Neural cell (in vitro differentiated cells): ENCODE results near the gene SLC25A34. TPM values are rescaled to one million over a fixed set of nuclear protein-coding genes. Genes with fewer than 3 reads are reported as not detected.

Experiments used
- H2AFZ ChIP-seq: fragments of 200-600, 300-800 bp; sonication (generic), shearing (Covaris generic); 2 replicates; pipeline ENCODE4 v1.6.0; 2014; ENCODE audit warnings: low read depth, mild to moderate bottlenecking, antibody characterized with exemption, low read length, moderate library complexity
- H3F3A ChIP-seq: fragments of 200-600 bp; shearing (Covaris generic); 2 replicates; pipeline ENCODE4 v1.6.1; 2016; ENCODE audit warnings: mild to moderate bottlenecking, moderate library complexity, mixed read lengths, antibody characterized with exemption, low read length; ENCODE audit not compliant: insufficient read depth, poor library complexity, severe bottlenecking
- H3K27ac ChIP-seq: fragments of 200-600, 300-800 bp; sonication (generic), shearing (Covaris generic); 2 replicates; pipeline ENCODE4 v1.5.1; 2014; ENCODE audit warnings: mild to moderate bottlenecking, low read length, moderate library complexity
- H3K27me3 ChIP-seq: fragments of 300-800, 200-600 bp; sonication (generic), shearing (Covaris generic); 2 replicates; pipeline ENCODE4 v1.6.0; 2014; ENCODE audit warnings: mild to moderate bottlenecking, low read depth, low read length, moderate library complexity; ENCODE audit not compliant: insufficient read depth
- H3K36me3 ChIP-seq: fragments of 300-800, 200-600 bp; sonication (generic), shearing (Covaris generic); 2 replicates; pipeline ENCODE4 v1.5.1; 2014; ENCODE audit warnings: mild to moderate bottlenecking, antibody characterized with exemption, low read length, moderate library complexity; ENCODE audit not compliant: insufficient read depth
- H3K4me2 ChIP-seq: fragments of 300-800, 200-600 bp; sonication (generic), shearing (Covaris generic); 2 replicates; pipeline ENCODE4 v1.6.0; 2014; ENCODE audit warnings: mild to moderate bottlenecking, low read length
- H3K4me3 ChIP-seq: fragments of 300-800, 200-600 bp; sonication (generic), shearing (Covaris generic); 2 replicates; pipeline ENCODE4 v1.5.1; 2014; ENCODE audit warnings: mild to moderate bottlenecking, low read length, moderate library complexity
- H3K79me2 ChIP-seq: fragments of 200-600 bp; shearing (Covaris generic); replicated peaks from 2 replicates; pipeline ENCODE4 v1.6.0; 2014; ENCODE audit warnings: mild to moderate bottlenecking, low read length, moderate library complexity; ENCODE audit not compliant: insufficient read depth
- H3K9ac ChIP-seq: fragments of 300-800, 200-600 bp; sonication (generic), shearing (Covaris generic); 2 replicates; pipeline ENCODE4 v1.6.1; 2016; ENCODE audit warnings: mild to moderate bottlenecking, low read length, mixed read lengths
- H3K9me2 ChIP-seq: fragments of 200-600 bp; shearing (Covaris generic); 2 replicates; pipeline ENCODE4 v1.6.1; 2016; ENCODE audit warnings: mild to moderate bottlenecking, low read length, mixed read lengths; ENCODE audit not compliant: insufficient read depth
- H3K9me3 ChIP-seq: fragments of 200-600, 300-800 bp; sonication (generic), shearing (Covaris generic); 2 replicates; pipeline ENCODE4 v1.6.1; 2016; ENCODE audit warnings: mild to moderate bottlenecking, mixed run types, low read length, moderate library complexity, mixed read lengths
- H4K20me1 ChIP-seq: fragments of 200-600 bp; shearing (Covaris generic); 2 replicates; pipeline ENCODE4 v1.6.1; 2016; ENCODE audit warnings: mild to moderate bottlenecking, mixed run types; ENCODE audit not compliant: insufficient read depth
- EP300 ChIP-seq: fragments of 450-650 bp; conservative IDR thresholded peaks from 2 replicates; pipeline ENCODE4 v1.6.1; 2014; ENCODE audit warnings: antibody characterized with exemption, mild to moderate bottlenecking, moderate library complexity; ENCODE audit not compliant: poor library complexity, severe bottlenecking
- EZH2 ChIP-seq: fragments of 200-600, 300-800 bp; shearing (Covaris generic), sonication (generic); IDR thresholded peaks from 2 replicates; pipeline ENCODE4 v1.6.1; 2014; ENCODE audit warnings: antibody characterized with exemption, low read length, borderline replicate concordance, mild to moderate bottlenecking; ENCODE audit not compliant: insufficient read depth, poor library complexity, severe bottlenecking
- MXI1 ChIP-seq: fragments of 450-650 bp; conservative IDR thresholded peaks from 2 replicates; pipeline ENCODE4 v1.6.1; 2014; ENCODE audit warnings: antibody characterized with exemption, mild to moderate bottlenecking; ENCODE audit not compliant: poor library complexity, severe bottlenecking
- POLR2AphosphoS5 ChIP-seq: IDR thresholded peaks from 2 replicates; pipeline ENCODE4 v1.6.1; 2012
- RAD21 ChIP-seq: fragments of 450-650 bp; conservative IDR thresholded peaks from 2 replicates; pipeline ENCODE4 v1.6.1; 2014; ENCODE audit warnings: antibody characterized with exemption, mild to moderate bottlenecking, moderate library complexity
- SMC3 ChIP-seq: fragments of 450-650 bp; conservative IDR thresholded peaks from 2 replicates; pipeline ENCODE4 v1.6.1; 2014; ENCODE audit warnings: antibody characterized with exemption, mild to moderate bottlenecking, moderate library complexity; ENCODE audit not compliant: poor library complexity
- TAF1 ChIP-seq: IDR thresholded peaks from 2 replicates; pipeline ENCODE4 v1.6.1; 2012; ENCODE audit warnings: low read depth
- polyA plus RNA-seq: library from polyadenylated mRNA; depleted of rRNA; stranded (reverse); fragments of >200 nt; gene quantifications from 2 replicates; pipeline ENCODE4 v1.2.3, GENCODE V29; 2014
- TF ChIP-seq, protein P1 (sequence below): IDR thresholded peaks from 2 replicates; pipeline ENCODE4 v1.6.1; 2012; ENCODE audit warnings: borderline replicate concordance
- TF ChIP-seq, protein P2 (sequence below): fragments of 450-650 bp; IDR thresholded peaks from 2 replicates; pipeline ENCODE4 v1.5.1; 2014; ENCODE audit warnings: antibody characterized with exemption, mild to moderate bottlenecking, moderate library complexity; ENCODE audit not compliant: poor library complexity, severe bottlenecking

SLC25A34 gene
- polyA plus RNA-seq, 1 donor from 2014 or later: 5.4 TPM

DNA sequence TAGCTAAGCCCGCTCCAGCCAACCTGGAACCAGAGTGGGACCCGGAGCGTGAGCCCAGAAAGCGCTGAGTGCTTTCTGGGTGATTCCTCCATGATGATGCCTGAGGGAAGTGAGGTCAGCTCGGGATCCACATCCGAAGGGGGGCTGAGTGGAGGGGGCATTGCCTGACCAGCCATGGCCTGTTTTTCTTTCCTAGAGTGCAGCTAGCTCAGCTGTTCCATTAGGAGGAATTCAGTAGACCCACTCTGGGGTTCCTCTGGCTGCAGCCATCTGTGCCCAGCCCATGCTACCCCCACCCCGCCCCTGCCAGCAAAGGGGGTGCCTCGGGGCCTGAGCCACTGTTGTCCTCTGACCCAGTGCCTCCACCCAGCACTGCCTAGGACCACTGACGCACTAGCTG lies 9.6 kb upstream of the SLC25A34 start:
- H3K36me3 ChIP-seq: no peaks in the 10 kb centered on the region
- no peaks in the 10 kb centered on the region for H3K79me2 ChIP-seq
- no peaks in the 10 kb centered on the region for H3K27me3 ChIP-seq
- no peak overlapping the region for H3K27ac ChIP-seq
- TF ChIP-seq, protein P1, sequence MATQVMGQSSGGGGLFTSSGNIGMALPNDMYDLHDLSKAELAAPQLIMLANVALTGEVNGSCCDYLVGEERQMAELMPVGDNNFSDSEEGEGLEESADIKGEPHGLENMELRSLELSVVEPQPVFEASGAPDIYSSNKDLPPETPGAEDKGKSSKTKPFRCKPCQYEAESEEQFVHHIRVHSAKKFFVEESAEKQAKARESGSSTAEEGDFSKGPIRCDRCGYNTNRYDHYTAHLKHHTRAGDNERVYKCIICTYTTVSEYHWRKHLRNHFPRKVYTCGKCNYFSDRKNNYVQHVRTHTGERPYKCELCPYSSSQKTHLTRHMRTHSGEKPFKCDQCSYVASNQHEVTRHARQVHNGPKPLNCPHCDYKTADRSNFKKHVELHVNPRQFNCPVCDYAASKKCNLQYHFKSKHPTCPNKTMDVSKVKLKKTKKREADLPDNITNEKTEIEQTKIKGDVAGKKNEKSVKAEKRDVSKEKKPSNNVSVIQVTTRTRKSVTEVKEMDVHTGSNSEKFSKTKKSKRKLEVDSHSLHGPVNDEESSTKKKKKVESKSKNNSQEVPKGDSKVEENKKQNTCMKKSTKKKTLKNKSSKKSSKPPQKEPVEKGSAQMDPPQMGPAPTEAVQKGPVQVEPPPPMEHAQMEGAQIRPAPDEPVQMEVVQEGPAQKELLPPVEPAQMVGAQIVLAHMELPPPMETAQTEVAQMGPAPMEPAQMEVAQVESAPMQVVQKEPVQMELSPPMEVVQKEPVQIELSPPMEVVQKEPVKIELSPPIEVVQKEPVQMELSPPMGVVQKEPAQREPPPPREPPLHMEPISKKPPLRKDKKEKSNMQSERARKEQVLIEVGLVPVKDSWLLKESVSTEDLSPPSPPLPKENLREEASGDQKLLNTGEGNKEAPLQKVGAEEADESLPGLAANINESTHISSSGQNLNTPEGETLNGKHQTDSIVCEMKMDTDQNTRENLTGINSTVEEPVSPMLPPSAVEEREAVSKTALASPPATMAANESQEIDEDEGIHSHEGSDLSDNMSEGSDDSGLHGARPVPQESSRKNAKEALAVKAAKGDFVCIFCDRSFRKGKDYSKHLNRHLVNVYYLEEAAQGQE: no peak
- TF ChIP-seq MXI1: no peak
- TF ChIP-seq EP300: no peak
- H2AFZ ChIP-seq: no peak overlapping the region
- no peaks in the 10 kb centered on the region for H3F3A ChIP-seq
- H3K4me3 ChIP-seq: no peak overlapping the region
- no peak overlapping the region for H3K4me2 ChIP-seq
- H4K20me1 ChIP-seq: no peaks in the 10 kb centered on the region
- H3K9me2 ChIP-seq: no peaks in the 10 kb centered on the region
- no peaks in the 10 kb centered on the region for H3K9me3 ChIP-seq
- no peak overlapping the region for H3K9ac ChIP-seq

DNA sequence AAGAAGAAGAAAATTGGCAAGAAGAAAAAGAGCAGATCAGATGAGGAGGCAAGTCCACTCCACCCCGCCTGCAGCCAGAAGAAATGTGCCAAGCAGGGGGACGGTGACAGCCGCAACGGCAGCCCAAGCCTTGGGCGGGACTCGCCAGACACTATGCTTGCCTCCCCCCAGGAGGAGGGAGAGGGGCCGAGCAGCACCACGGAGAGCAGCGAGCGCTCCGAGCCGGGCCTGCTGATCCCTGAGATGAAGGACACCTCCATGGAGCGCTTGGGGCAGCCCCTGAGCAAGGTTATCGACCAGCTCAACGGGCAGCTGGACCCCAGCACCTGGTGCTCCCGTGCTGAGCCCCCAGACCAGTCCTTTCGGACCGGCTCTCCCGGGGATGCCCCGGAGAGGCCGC lies 9.0 kb upstream of the SLC25A34 start:
- Histone ChIP-seq H3K27ac (no peak overlapping the region), H3K4me3 (no peak overlapping the region), H4K20me1 (no peaks in the 10 kb centered on the region), H2AFZ (no peak overlapping the region), H3K4me2 (no peak overlapping the region), H3F3A (no peaks in the 10 kb centered on the region), H3K79me2 (no peaks in the 10 kb centered on the region), H3K36me3 (no peaks in the 10 kb centered on the region), H3K9me3 (no peaks in the 10 kb centered on the region), H3K9ac (no peak overlapping the region), H3K27me3 (no peaks in the 10 kb centered on the region), H3K9me2 (no peaks in the 10 kb centered on the region)
- TF ChIP-seq EZH2 (no peak), RAD21 (no peak), EP300 (no peak), TAF1 (no peak), SMC3 (no peak)

DNA sequence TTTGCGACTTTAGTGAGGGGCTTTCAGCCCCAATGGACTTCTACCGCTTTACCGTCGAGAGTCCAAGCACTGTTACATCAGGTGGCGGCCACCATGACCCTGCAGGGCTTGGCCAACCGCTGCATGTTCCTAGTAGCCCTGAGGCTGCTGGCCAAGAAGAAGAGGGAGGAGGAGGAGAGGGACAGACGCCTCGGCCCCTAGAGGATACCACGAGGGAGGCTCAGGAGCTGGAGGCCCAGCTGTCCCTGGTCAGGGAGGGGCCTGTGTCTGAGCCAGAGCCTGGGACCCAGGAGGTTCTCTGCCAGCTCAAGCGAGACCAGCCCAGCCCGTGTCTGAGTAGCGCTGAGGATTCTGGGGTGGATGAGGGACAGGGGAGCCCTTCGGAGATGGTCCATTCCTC lies 8.6 kb upstream of the SLC25A34 start:
- Histone ChIP-seq H3F3A (no peaks in the 10 kb centered on the region), H3K9me2 (no peaks in the 10 kb centered on the region), H4K20me1 (no peaks in the 10 kb centered on the region), H3K36me3 (no peaks in the 10 kb centered on the region), H3K27ac (no peak overlapping the region), H3K4me2 (no peak overlapping the region), H3K4me3 (no peak overlapping the region), H2AFZ (no peak overlapping the region), H3K9me3 (no peaks in the 10 kb centered on the region), H3K9ac (no peak overlapping the region), H3K27me3 (no peaks in the 10 kb centered on the region), H3K79me2 (no peaks in the 10 kb centered on the region)
- TF ChIP-seq EZH2: no peak
- no peak for TF ChIP-seq RAD21
- TF ChIP-seq EP300: no peak
- no peak for TF ChIP-seq TAF1
- TF ChIP-seq SMC3: no peak
- TF ChIP-seq MXI1: no peak
- TF ChIP-seq, protein P2, sequence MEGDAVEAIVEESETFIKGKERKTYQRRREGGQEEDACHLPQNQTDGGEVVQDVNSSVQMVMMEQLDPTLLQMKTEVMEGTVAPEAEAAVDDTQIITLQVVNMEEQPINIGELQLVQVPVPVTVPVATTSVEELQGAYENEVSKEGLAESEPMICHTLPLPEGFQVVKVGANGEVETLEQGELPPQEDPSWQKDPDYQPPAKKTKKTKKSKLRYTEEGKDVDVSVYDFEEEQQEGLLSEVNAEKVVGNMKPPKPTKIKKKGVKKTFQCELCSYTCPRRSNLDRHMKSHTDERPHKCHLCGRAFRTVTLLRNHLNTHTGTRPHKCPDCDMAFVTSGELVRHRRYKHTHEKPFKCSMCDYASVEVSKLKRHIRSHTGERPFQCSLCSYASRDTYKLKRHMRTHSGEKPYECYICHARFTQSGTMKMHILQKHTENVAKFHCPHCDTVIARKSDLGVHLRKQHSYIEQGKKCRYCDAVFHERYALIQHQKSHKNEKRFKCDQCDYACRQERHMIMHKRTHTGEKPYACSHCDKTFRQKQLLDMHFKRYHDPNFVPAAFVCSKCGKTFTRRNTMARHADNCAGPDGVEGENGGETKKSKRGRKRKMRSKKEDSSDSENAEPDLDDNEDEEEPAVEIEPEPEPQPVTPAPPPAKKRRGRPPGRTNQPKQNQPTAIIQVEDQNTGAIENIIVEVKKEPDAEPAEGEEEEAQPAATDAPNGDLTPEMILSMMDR: no peak
- TF ChIP-seq, protein P1: no peak
- TF ChIP-seq POLR2AphosphoS5: no peak
